Measurements from ENCODE around the gene LIMS2.

- TF ChIP-seq CTCF (IDR thresholded peaks at IDR 0.05; ENCODE audit: extremely low read depth in 1 of 2, insufficient read depth in 1 of 2, low read depth in 1 of 2, low read length in 2 of 2), result no peak
- peak; percentile 99 for TF ChIP-seq POLR2A (IDR thresholded peaks at IDR 0.05; ENCODE audit: low read depth, low read length)
- no peak for TF ChIP-seq EZH2 (IDR thresholded peaks at IDR 0.05; ENCODE audit: borderline replicate concordance, low read depth, low read length, severe bottlenecking)
- no peak for TF ChIP-seq MAX (IDR thresholded peaks at IDR 0.05; ENCODE audit: insufficient read depth, insufficient read length)
- no peak for TF ChIP-seq MYC (IDR thresholded peaks at IDR 0.05; ENCODE audit: low read depth, low read length)
- peak; percentile 95 for TF ChIP-seq POLR2AphosphoS5 (IDR thresholded peaks at IDR 0.05; ENCODE audit: insufficient read depth, low read depth, low read length)
- no peak for TF ChIP-seq JUN (IDR thresholded peaks at IDR 0.05; ENCODE audit: borderline replicate concordance, insufficient read depth, insufficient read length, low read depth)
- TF ChIP-seq FOS (IDR thresholded peaks at IDR 0.05; ENCODE audit: borderline replicate concordance, insufficient read depth, low read length), result no peak
Observed at GRCh38 chr2:127701193-127701650, 25.9 kb upstream of the LIMS2 start, which contains the start of gene SFT2D3.
